Ovary (tissue), 9 donors: Measurements from ENCODE around the gene MUC13. TPM values are rescaled to one million over a fixed set of nuclear protein-coding genes. Genes with fewer than 3 reads are reported as not detected.

ENCODE experiments used
- DNase-seq, 5 donors: peaks; one replicate each; pipeline ENCODE4 v3.0.0-alpha.2; 2019 to 2020
- H3K27ac ChIP-seq, 2 donors: fragments of 200-600 bp; one replicate each; pipeline versions ENCODE4 v1.5.1 to v1.8.0; 2019 to 2022
- H3K27me3 ChIP-seq: fragments of 200-600 bp; one replicate; pipeline ENCODE4 v1.8.0; 2022
- H3K36me3 ChIP-seq: fragments of 200-600 bp; sonication (generic); one replicate; pipeline ENCODE4 v1.5.1; 2019
- H3K4me1 ChIP-seq: one replicate; pipeline ENCODE4 v1.8.1; 2013; ENCODE audit warnings: mild to moderate bottlenecking, moderate library complexity; ENCODE audit not compliant: insufficient read depth
- H3K4me3 ChIP-seq: fragments of 200-600 bp; sonication (generic); one replicate; pipeline ENCODE4 v1.5.1; 2017
- H3K9me3 ChIP-seq, 2 donors: fragments of 200-600 bp in 1 of 2; sonication (generic) in 1 of 2; one replicate each; pipeline versions ENCODE4 v1.5.1 to v1.8.1; 2013 to 2019; ENCODE audit warnings: mild to moderate bottlenecking in 1 of 2, moderate library complexity in 1 of 2
- EP300 ChIP-seq: sonication (generic); formaldehyde crosslinking; IDR thresholded peaks from one replicate; pipeline ENCODE4 v1.6.1; 2017; ENCODE audit warnings: antibody characterized with exemption
- POLR2A ChIP-seq: fragments of 450-650 bp; IDR thresholded peaks from one replicate; pipeline ENCODE4 v1.6.1; 2017; ENCODE audit warnings: antibody characterized with exemption, mild to moderate bottlenecking, moderate library complexity
- whole genome bisulfite sequencing, 3 donors: extraction: QIAGEN DNeasy Blood & Tissue Kit in 1 of 3; methylation state at CpG; one replicate each; pipeline versions ENCODE4 v1.1.5 to v1.1.7; 2013 to 2017; 5-methylcytosine and 5-hydroxymethylcytosine counted together
- intact Hi-C, 4 donors: fragments of 100-400 bp; cut with DNase I; formaldehyde crosslinking; loops; one replicate each; pipeline versions ENCODE4 v1.11.0 to v1.15.1; 2022 to 2023
- polyA plus RNA-seq, 2 donors: library from polyadenylated mRNA; stranded (reverse); fragments of 200-250 nt in 1 of 2; fragments of 350-450 nt in 1 of 2; fragmentation: Illumina TruSeq in 1 of 2; extraction: RNeasy Lipid Tissue Mini Kit (QIAGEN cat#74804) in 1 of 2; gene quantifications; one replicate each; pipeline ENCODE4 v1.2.3, GENCODE V29; 2013 to 2014
- total RNA-seq, 7 donors: library from RNA; depleted of rRNA in 2 of 7; stranded (reverse); fragments of >200 nt in 2 of 7; fragmentation: NEBNext Ultra II Directional in 3 of 7; extraction: Animal tissue kit (Norgen Biotek cat#: 25700) in 3 of 7; gene quantifications; one replicate each; pipeline versions ENCODE4 v1.1.0 to v1.2.4, GENCODE V29; 2016 to 2023
- TF ChIP-seq, protein P1 (sequence below), 3 donors: fragments of 450-650 bp in 2 of 3; fragments of 200-600 bp in 1 of 3; IDR thresholded peaks; one replicate each; pipeline versions ENCODE4 v1.5.1 to v1.8.0; 2016 to 2022; ENCODE audit warnings: antibody characterized with exemption in 3 of 3, mild to moderate bottlenecking in 1 of 3
- donor health status: DM: no; HTN: no; CAD: no; lungs with moderate emphysema.
- donor health status: DM: no; HTN: no; CAD: no.
- donor health status: Bipolar disorder and iron deficiency.
- donor health status: DM: yes; HTN: yes; CAD: no.
- donor health status: DM: no; HTN: no; CAD: no.
- donor health status: DM: yes; HTN: yes; CAD: no.

The MUC13 gene
- total and polyA plus RNA-seq, 9 donors = 0.04 to 1.5 (median 0.23) TPM; not detected in 4

DNA sequence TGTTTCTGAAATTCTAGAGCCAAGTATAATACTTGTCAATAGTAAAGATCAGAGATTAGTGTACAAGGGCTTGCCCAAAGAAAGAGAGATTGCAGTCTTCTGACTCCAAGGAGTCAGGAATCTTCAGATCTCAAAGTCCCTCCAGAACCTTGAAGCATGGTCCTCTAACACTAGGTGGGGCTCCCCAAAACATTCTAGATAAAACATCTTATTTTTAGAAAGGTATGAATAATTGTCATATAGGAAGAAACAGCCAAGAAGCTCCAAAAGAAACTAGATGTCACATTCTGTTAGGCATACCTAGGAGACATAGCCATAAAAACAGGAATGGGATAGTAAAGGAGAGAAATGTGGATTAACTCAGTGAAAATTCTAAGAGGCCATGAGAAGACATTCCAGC is 10.7 kb downstream of the MUC13 start:
- TF ChIP-seq EP300 = no peak
- TF ChIP-seq, protein P1, sequence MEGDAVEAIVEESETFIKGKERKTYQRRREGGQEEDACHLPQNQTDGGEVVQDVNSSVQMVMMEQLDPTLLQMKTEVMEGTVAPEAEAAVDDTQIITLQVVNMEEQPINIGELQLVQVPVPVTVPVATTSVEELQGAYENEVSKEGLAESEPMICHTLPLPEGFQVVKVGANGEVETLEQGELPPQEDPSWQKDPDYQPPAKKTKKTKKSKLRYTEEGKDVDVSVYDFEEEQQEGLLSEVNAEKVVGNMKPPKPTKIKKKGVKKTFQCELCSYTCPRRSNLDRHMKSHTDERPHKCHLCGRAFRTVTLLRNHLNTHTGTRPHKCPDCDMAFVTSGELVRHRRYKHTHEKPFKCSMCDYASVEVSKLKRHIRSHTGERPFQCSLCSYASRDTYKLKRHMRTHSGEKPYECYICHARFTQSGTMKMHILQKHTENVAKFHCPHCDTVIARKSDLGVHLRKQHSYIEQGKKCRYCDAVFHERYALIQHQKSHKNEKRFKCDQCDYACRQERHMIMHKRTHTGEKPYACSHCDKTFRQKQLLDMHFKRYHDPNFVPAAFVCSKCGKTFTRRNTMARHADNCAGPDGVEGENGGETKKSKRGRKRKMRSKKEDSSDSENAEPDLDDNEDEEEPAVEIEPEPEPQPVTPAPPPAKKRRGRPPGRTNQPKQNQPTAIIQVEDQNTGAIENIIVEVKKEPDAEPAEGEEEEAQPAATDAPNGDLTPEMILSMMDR (IDR thresholded peaks at IDR 0.05) = no peak
- no peak for TF ChIP-seq POLR2A
- H3K27ac ChIP-seq = no peak overlapping the region
- intact Hi-C loops = no loop called here
- H3K36me3 ChIP-seq = no peaks in the 10 kb centered on the region
- no peaks in the 10 kb centered on the region for H3K4me1 ChIP-seq
- H3K4me3 ChIP-seq = no peak overlapping the region
- no peaks in the 10 kb centered on the region for H3K9me3 ChIP-seq
- DNase-seq = no peak
- H3K27me3 ChIP-seq = no peaks in the 10 kb centered on the region

DNA sequence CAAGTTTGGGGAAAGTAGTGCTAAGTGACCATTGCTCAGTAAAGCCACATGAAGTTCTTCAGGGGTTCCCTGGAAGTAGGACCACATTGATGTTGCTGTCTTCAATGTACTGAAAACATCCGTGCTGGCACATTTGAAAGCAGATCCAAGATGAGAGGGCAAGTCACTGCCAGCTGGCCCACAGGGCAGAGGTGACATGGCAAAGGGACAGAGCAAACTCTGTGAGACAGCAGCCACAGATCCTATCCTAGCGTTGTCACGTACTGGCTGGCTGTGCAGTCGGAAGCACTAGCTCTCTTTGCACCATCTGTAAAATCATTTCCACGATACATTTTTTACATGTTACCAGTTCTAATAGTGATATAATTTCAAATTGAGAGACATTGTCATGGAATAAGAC is 13.8 kb downstream of the MUC13 start:
- intact Hi-C loops = no loop called here
- H3K36me3 ChIP-seq = no peaks in the 10 kb centered on the region

DNA sequence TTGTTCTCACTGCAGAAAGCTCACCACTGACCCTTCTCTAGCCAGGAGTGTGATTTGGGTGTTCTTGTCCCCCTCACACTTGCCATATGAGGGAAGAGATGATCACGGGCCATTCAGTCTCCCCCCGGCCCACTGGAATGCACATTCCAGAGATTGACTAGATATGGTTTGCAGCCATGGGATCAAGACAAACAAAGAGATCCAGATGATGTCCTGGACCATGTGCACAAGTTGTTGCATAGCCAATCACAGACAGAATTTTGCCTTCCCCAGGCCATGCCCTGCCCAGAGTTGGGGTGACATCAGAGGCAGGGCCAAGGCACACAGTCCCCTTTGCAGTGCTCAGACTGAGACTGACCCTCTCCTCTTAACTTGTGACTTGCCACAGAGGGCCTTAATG is 14.8 kb downstream of the MUC13 start:
- Histone ChIP-seq H3K9me3 (no peaks in the 10 kb centered on the region), H3K27ac (no peak overlapping the region), H3K4me1 (no peaks in the 10 kb centered on the region), H3K27me3 (no peaks in the 10 kb centered on the region), H3K4me3 (no peak overlapping the region), H3K36me3 (no peaks in the 10 kb centered on the region)
- TF ChIP-seq, protein P1 (IDR thresholded peaks at IDR 0.05) = no peak
- no peak for TF ChIP-seq POLR2A
- DNase-seq = no peak
- intact Hi-C loops = no loop called here
- WGBS, 3 donors = 23 to 41% (median 26%) methylated on average over 2 of the region's 2 CpGs

More for the DNA sequence above, 13.8 kb downstream of the MUC13 start:
- Histone ChIP-seq H3K27me3 (no peaks in the 10 kb centered on the region), H3K4me1 (no peaks in the 10 kb centered on the region), H3K27ac (no peak overlapping the region), H3K9me3 (no peaks in the 10 kb centered on the region), H3K4me3 (no peak overlapping the region)
- no peak for DNase-seq
- TF ChIP-seq POLR2A (no peak), EP300 (no peak)
- TF ChIP-seq, protein P1 (IDR thresholded peaks at IDR 0.05) = no peak
- 88 to 91% (median 89%) methylated on average over 5 of the region's 5 CpGs for WGBS, 3 donors

DNA sequence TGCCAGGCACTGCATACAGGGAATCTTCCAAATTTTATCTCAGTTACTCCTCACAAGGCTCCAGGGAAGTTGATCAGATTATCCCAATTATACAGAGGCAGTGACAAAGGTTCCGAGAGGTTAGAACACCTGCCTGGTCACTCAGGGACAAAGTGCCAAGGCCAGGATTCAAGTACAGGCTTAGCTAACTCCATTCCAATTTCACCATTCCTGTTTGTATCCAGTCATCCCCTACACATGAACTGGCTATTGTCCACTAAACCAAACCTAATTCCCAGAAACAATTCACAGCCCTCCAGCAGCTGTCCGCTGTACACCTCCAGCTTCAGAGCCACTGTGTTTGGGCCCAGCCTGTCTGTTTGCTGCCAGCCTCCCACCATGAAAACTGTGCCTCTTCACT is 16.0 kb downstream of the MUC13 start:
- no peak overlapping the region for H3K27ac ChIP-seq
- H3K36me3 ChIP-seq = no peaks in the 10 kb centered on the region
- intact Hi-C loops = no loop called here
- H3K4me3 ChIP-seq = no peak overlapping the region
- H3K9me3 ChIP-seq = no peaks in the 10 kb centered on the region
- H3K4me1 ChIP-seq = no peaks in the 10 kb centered on the region
- 88 to 95% (median 94%) methylated on average over 2 of the region's 2 CpGs for WGBS, 3 donors
- DNase-seq = no peak
- TF ChIP-seq, protein P1 (IDR thresholded peaks at IDR 0.05) = no peak
- no peak for TF ChIP-seq POLR2A
- no peak for TF ChIP-seq EP300
- H3K27me3 ChIP-seq = no peaks in the 10 kb centered on the region
